Activated CD8-positive, alpha-beta T cell treated with anti-CD3 and anti-CD28 coated beads for 36 hours (primary cell): ENCODE data around the gene ANAPC13. TPM values are rescaled to one million over a fixed set of nuclear protein-coding genes. Genes with fewer than 3 reads are reported as not detected.

ENCODE experiments used
- ATAC-seq: fragments of 200-7000 bp; cut with Tn5 transposase; one replicate; pipeline ENCODE4 v1.10.0; 2021; ENCODE audit warnings: mild to moderate bottlenecking, moderate library complexity
- CTCF ChIA-PET: fragments of 350-600 bp; sonication (Branson Sonifier 250); formaldehyde crosslinking; loops from one replicate; lab custom pipeline; 2021; ENCODE audit warnings: antibody characterized with exemption; lab: Charles Lee
- POLR2A ChIA-PET: fragments of 350-600 bp; sonication (Branson Sonifier 250); formaldehyde crosslinking; loops from one replicate; lab custom pipeline; 2021; ENCODE audit warnings: antibody characterized with exemption; lab: Charles Lee
- DNase-seq: peaks from one replicate; pipeline ENCODE4 v3.0.0-alpha.2; 2020
- H3K27ac Mint-ChIP-seq: one replicate; pipeline ENCODE4 v1.8.0; 2021; ENCODE audit warnings: mild to moderate bottlenecking, mixed read lengths
- H3K27me3 Mint-ChIP-seq: one replicate; pipeline ENCODE4 v1.8.0; 2021; ENCODE audit warnings: mixed read lengths
- H3K36me3 Mint-ChIP-seq: one replicate; pipeline ENCODE4 v1.8.0; 2021; ENCODE audit warnings: low read depth, mixed read lengths
- H3K4me1 Mint-ChIP-seq: one replicate; pipeline ENCODE4 v1.8.0; 2021; ENCODE audit warnings: low read depth, mixed read lengths
- H3K4me3 Mint-ChIP-seq: one replicate; pipeline ENCODE4 v1.8.0; 2021; ENCODE audit warnings: mild to moderate bottlenecking, moderate library complexity, mixed read lengths
- H3K9me3 Mint-ChIP-seq: one replicate; pipeline ENCODE4 v1.8.0; 2021; ENCODE audit warnings: mixed read lengths
- CTCF ChIP-seq: fragments of 200-600 bp; IDR thresholded peaks from one replicate; pipeline ENCODE4 v1.8.0; 2022; ENCODE audit warnings: antibody characterized with exemption, mild to moderate bottlenecking
- intact Hi-C: fragments of 100-400 bp; cut with micrococcal nuclease; formaldehyde crosslinking; loops from one replicate; pipeline ENCODE4 v1.10.0; 2022
- total RNA-seq, 2 experiments: library from RNA; stranded (reverse); gene quantifications; one replicate each; pipeline ENCODE4 v1.2.3, GENCODE V29; 2021

The ANAPC13 gene, protein sequence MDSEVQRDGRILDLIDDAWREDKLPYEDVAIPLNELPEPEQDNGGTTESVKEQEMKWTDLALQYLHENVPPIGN
- total RNA-seq, result 10 to 100 TPM; 27.3 to 28.0 TPM

GRCh38 chr3:134485718-134486576 is at the start of gene ANAPC13, which contains the start of gene CEP63:
Gene ANAPC13, minus strand, starts transcription at chr3:134485985. Its CDS starts 3,081 bp downstream, at chr3:134482904.
Gene CEP63, plus strand, starts transcription at chr3:134486057. Its CDS starts 9,264 bp downstream, at chr3:134495321.
- Mint-ChIP-seq H3K4me1 (peaks cover 45% of the 10 kb centered on the region), H3K27me3 (no peaks in the 10 kb centered on the region), H3K36me3 (peaks cover 34% of the 10 kb centered on the region), H3K4me3 (peak within 1 kb of the TSS; percentile 91), H3K27ac (peak within 1 kb of the TSS; percentile 99), H3K9me3 (no peaks in the 10 kb centered on the region)
- POLR2A ChIA-PET, result interaction anchor here (1.0 to 1.8 kb wide), 7 partner anchors 9 to 254 kb away, joined by 3 to 6 read pairs (median 5); partner anchors contain the start of gene RYK
- CTCF ChIA-PET, result interaction anchor here (1.2 to 8.0 kb wide), 4 partner anchors 9 to 273 kb away, joined by 3 to 68 read pairs (median 7); no protein-coding TSS in a partner anchor
- TF ChIP-seq CTCF, result no peak
- intact Hi-C loops, result no loop called here
- DNase-seq, result peak; percentile 97
- peak; percentile 83 for ATAC-seq

DNA sequence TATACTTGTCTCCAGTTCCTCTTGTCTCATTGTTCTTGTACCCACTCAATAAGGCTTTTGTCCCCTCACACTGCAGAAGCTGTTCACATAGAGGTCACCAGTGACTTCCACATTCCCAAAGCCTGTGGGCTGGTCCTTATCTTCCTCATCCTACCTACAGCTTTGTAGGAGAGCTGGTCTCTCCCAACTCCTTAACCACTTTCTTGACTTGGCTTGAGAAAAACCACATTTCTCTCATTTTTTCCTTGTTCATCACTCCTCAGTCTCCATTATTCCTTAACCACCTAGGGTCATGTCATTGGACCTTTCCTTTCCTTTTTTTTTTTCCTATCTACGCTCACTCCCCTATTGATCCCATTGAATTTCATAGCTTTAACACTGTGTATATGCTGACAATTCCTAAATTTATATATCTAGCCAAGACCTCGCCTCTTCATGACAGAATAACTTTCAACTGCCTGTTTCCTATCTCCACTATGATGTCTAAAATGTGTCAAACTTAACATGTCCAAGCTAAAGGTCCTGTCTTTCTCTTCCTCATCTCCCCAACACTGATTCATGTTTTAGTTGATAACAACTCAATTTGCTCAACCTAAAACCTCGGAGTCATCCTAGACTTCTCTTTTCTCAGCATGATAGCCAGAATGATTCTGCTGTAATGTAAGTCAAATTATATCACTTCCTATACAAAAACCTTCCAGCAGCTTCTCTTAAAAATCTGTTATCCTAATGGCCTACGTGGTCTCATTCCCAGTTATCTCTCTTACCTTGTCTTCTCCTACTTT is 49.6 kb upstream of the ANAPC13 start:
- Mint-ChIP-seq H3K4me3 (no peak overlapping the region), H3K27me3 (no peaks in the 10 kb centered on the region), H3K36me3 (peaks cover 10% of the 10 kb centered on the region), H3K4me1 (peaks cover 3% of the 10 kb centered on the region), H3K27ac (no peak overlapping the region), H3K9me3 (no peaks in the 10 kb centered on the region)
- CTCF ChIA-PET, result no interaction called here
- ATAC-seq, result no peak
- no peak for DNase-seq
- intact Hi-C loops, result no loop called here
- no peak for TF ChIP-seq CTCF
- POLR2A ChIA-PET, result interaction anchor here (0.6 kb wide), 2 partner anchors 126 to 1661 kb away, joined by 4 read pairs; no protein-coding TSS in a partner anchor

- H3K4me1 Mint-ChIP-seq, result peaks cover 3% of the 10 kb centered on the region
Observed at GRCh38 chr3:134533493-134533892, 47.7 kb upstream of the ANAPC13 start.

GRCh38 chr3:134527538-134528186 is 41.9 kb upstream of the ANAPC13 start:
- POLR2A ChIA-PET, result no interaction called here
- Mint-ChIP-seq H3K36me3 (peaks cover 42% of the 10 kb centered on the region), H3K4me3 (no peak overlapping the region)

More at GRCh38 chr3:134533493-134533892, 47.7 kb upstream of the ANAPC13 start:
- ATAC-seq (no peak), DNase-seq (no peak)
- H3K9me3 Mint-ChIP-seq, result no peaks in the 10 kb centered on the region
- H3K36me3 Mint-ChIP-seq, result peaks cover 9% of the 10 kb centered on the region
- H3K27ac Mint-ChIP-seq, result no peak overlapping the region
- H3K27me3 Mint-ChIP-seq, result no peaks in the 10 kb centered on the region
- H3K4me3 Mint-ChIP-seq, result no peak overlapping the region
- ChIA-PET CTCF (interaction anchor here (1.8 kb wide), 1 partner anchor 9 kb away, joined by 5 read pairs; no protein-coding TSS in a partner anchor), POLR2A (interaction anchor here (0.6 kb wide), 1 partner anchor 13 kb away, joined by 3 read pairs; no protein-coding TSS in a partner anchor)
- no peak for TF ChIP-seq CTCF
- intact Hi-C loops, result no loop called here

More at GRCh38 chr3:134527538-134528186, 41.9 kb upstream of the ANAPC13 start:
- ATAC-seq (no peak), DNase-seq (no peak)
- H3K9me3 Mint-ChIP-seq, result peaks cover 39% of the 10 kb centered on the region
- no peaks in the 10 kb centered on the region for H3K27me3 Mint-ChIP-seq
- CTCF ChIA-PET, result interaction anchor here (0.8 to 1.5 kb wide), 2 partner anchors 13 to 47 kb away, joined by 3 read pairs; no protein-coding TSS in a partner anchor
- no peak overlapping the region for H3K27ac Mint-ChIP-seq
- intact Hi-C loops, result no loop called here
- peaks cover 2% of the 10 kb centered on the region for H3K4me1 Mint-ChIP-seq
- no peak for TF ChIP-seq CTCF
